Mucosa of descending colon (tissue), 3 donors: ENCODE results near the gene RALA. TPM values are rescaled to one million over a fixed set of nuclear protein-coding genes. Genes with fewer than 3 reads are reported as not detected.

Experiments used
- ATAC-seq: fragments of 200-7000 bp; cut with Tn5 transposase; one replicate; pipeline ENCODE4 v1.9.1; 2020; ENCODE audit warnings: mild to moderate bottlenecking, moderate library complexity
- DNase-seq, 3 donors: peaks; one replicate each; pipeline ENCODE4 v3.0.0-alpha.2; 2020
- H3K36me3 ChIP-seq: fragments of 200-600 bp; one replicate; pipeline ENCODE4 v1.8.0; 2021; ENCODE audit warnings: low read depth, mild to moderate bottlenecking
- H3K4me1 ChIP-seq: fragments of 200-600 bp; one replicate; pipeline ENCODE4 v1.8.0; 2021; ENCODE audit warnings: low read depth, mild to moderate bottlenecking
- H3K4me3 ChIP-seq: fragments of 200-600 bp; one replicate; pipeline ENCODE4 v1.8.0; 2021; ENCODE audit warnings: mild to moderate bottlenecking
- H3K9me3 ChIP-seq: fragments of 200-600 bp; one replicate; pipeline ENCODE4 v1.8.0; 2021; ENCODE audit warnings: mild to moderate bottlenecking
- intact Hi-C, 2 donors: fragments of 100-400 bp; cut with DNase I in 1 of 2; cut with micrococcal nuclease in 1 of 2; formaldehyde crosslinking; loops; one replicate each; pipeline versions ENCODE4 v1.11.0 to v1.11.1; 2022; cut with DNase I, micrococcal nuclease
- total RNA-seq, 3 donors: library from RNA; stranded (reverse); fragmentation: NEBNext Ultra II Directional in 2 of 3; extraction: Animal tissue kit (Norgen Biotek cat#: 25700) in 2 of 3; gene quantifications; one replicate each; pipeline versions ENCODE4 v1.2.1 to v1.2.4, GENCODE V29; 2021 to 2023
- TF ChIP-seq, protein P1 (sequence below): fragments of 200-600 bp; IDR thresholded peaks from one replicate; pipeline ENCODE4 v1.8.0; 2022; ENCODE audit warnings: antibody characterized with exemption, mild to moderate bottlenecking
- donor health status: DM: no; HTN: no; CAD: no; lungs with moderate emphysema.
- donor health status: DM: no; HTN: no; CAD: no.
- donor health status: DM: no; HTN: yes; CAD: no.

The RALA gene
- total RNA-seq, 3 donors from 2014 or later: 35.6 to 52.5 (median 50.3) TPM

GRCh38 chr7:39637400-39637799 is 14.0 kb downstream of the RALA start:
- intact Hi-C loops: no loop called here
- H3K4me3 ChIP-seq: no peak overlapping the region
- no peaks in the 10 kb centered on the region for H3K9me3 ChIP-seq
- no peak for DNase-seq
- peaks cover 8% of the 10 kb centered on the region for H3K4me1 ChIP-seq
- TF ChIP-seq, protein P1, sequence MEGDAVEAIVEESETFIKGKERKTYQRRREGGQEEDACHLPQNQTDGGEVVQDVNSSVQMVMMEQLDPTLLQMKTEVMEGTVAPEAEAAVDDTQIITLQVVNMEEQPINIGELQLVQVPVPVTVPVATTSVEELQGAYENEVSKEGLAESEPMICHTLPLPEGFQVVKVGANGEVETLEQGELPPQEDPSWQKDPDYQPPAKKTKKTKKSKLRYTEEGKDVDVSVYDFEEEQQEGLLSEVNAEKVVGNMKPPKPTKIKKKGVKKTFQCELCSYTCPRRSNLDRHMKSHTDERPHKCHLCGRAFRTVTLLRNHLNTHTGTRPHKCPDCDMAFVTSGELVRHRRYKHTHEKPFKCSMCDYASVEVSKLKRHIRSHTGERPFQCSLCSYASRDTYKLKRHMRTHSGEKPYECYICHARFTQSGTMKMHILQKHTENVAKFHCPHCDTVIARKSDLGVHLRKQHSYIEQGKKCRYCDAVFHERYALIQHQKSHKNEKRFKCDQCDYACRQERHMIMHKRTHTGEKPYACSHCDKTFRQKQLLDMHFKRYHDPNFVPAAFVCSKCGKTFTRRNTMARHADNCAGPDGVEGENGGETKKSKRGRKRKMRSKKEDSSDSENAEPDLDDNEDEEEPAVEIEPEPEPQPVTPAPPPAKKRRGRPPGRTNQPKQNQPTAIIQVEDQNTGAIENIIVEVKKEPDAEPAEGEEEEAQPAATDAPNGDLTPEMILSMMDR: no peak
- ATAC-seq: no peak
- H3K36me3 ChIP-seq: no peaks in the 10 kb centered on the region

- ATAC-seq: no peak
- TF ChIP-seq, protein P1: no peak
- intact Hi-C loops: no loop called here
These were observed 14.7 kb downstream of the RALA start for GRCh38 chr7:39637963-39638485.

DNA sequence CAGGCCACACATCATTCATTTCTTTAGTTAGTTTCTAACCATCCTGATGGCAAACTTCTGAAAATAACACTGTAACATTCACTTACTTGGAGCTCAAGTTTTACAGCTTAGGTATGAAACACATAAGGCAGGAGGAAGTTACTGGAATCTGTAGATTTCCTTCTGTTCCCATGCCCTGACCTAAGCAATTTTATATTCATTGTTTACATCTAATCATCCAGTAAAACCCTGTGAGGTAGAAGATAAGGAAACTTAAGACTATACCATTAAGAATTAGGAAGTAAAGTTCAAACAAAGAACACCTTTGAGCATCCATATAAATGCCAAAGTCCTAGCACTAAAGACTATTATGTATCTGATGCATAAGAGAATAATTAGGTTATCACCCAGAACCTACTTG is 19.5 kb downstream of the RALA start:
- DNase-seq: no peak
- Histone ChIP-seq H3K4me3 (no peak overlapping the region), H3K36me3 (no peaks in the 10 kb centered on the region), H3K9me3 (no peaks in the 10 kb centered on the region), H3K4me1 (peaks cover 13% of the 10 kb centered on the region)
- peak; percentile 93 for ATAC-seq
- intact Hi-C loops: no loop called here
- TF ChIP-seq, protein P1: no peak

More at GRCh38 chr7:39637963-39638485, 14.7 kb downstream of the RALA start:
- Histone ChIP-seq H3K4me1 (peaks cover 11% of the 10 kb centered on the region), H3K9me3 (no peaks in the 10 kb centered on the region), H3K36me3 (no peaks in the 10 kb centered on the region), H3K4me3 (no peak overlapping the region)
- DNase-seq: no peak

GRCh38 chr7:39644170-39644569 is 20.8 kb downstream of the RALA start:
- H3K9me3 ChIP-seq: no peaks in the 10 kb centered on the region
- no peak overlapping the region for H3K4me3 ChIP-seq
- TF ChIP-seq, protein P1: no peak
- ATAC-seq: no peak
- H3K4me1 ChIP-seq: peaks cover 13% of the 10 kb centered on the region
- DNase-seq: no peak
- intact Hi-C loops: no loop called here
- no peaks in the 10 kb centered on the region for H3K36me3 ChIP-seq

DNA sequence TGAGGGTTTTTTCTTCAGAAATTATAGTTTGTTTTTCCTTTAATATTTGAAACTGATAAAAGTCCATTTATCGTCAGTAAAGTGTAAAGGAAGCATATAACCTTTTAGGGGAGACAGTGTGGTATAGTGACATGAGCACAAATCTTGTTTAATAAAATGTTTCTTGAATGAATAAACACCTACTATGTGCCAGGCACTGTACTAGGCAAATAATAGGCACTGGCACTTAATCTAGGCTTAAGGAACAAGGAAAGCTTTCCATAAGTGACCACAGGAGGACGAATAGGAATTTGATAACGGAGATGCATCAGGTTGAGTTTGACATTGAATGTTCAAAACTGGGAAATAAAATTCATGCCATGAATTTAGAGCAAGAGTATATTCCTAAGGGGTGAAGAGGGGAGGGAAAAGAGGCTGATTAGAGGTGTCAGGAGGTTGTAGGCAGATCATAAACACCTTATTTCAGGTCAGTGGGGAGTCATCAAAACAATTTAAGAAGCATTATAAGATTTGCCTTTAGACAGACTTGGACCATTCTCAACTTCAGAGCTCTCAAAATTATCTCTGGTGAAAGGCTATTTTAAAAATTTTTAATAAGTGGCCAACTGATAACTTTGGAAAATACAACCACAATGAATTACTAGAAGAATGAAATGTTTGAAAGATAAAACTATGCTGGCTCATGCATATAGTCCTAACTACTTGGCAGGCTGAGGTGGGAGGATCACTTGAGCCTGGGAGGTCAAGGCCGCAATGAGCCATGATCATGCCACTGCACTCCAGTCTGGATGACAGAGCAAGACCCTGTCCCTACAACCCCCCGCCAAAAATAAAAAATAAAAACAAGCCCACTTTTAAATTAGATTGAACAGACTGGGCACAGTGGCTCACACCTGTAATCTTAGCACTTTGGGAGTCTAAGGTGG is 22.4 kb downstream of the RALA start:
- intact Hi-C loops: no loop called here

More for the DNA sequence above, 22.4 kb downstream of the RALA start:
- Histone ChIP-seq H3K4me3 (no peak overlapping the region), H3K4me1 (peaks cover 13% of the 10 kb centered on the region), H3K36me3 (no peaks in the 10 kb centered on the region), H3K9me3 (no peaks in the 10 kb centered on the region)
- TF ChIP-seq, protein P1: no peak
- no peak for ATAC-seq
- DNase-seq: no peak
